SK-N-SH (cell line): ENCODE data around the gene OTUD5. TPM values are rescaled to one million over a fixed set of nuclear protein-coding genes. Genes with fewer than 3 reads are reported as not detected.

Experiments used
- CTCF ChIA-PET: fragments of 300-600, 350-600 bp; formaldehyde crosslinking; extraction: SDS; loops from one replicate; lab custom pipeline; 2021; lab: Yijun Ruan, JAX
- POLR2A ChIA-PET: fragments of 350-600 bp; sonication (Branson Sonifier 250); formaldehyde crosslinking; extraction: SDS; loops from one replicate; lab custom pipeline; 2020; ENCODE audit warnings: antibody characterized with exemption, inconsistent platforms; lab: Yijun Ruan, JAX
- DNase-seq: peaks from one replicate; pipeline ENCODE4 v3.0.0; 2012
- H2AFZ ChIP-seq: fragments of 200-600 bp; sonication (generic); 2 replicates; pipeline ENCODE4 v1.8.1; 2016; ENCODE audit warnings: antibody characterized with exemption, mild to moderate bottlenecking, low read depth
- H3F3A ChIP-seq: fragments of 200-600 bp; sonication (generic); replicated peaks from 2 replicates; pipeline ENCODE3; 2016; ENCODE audit warnings: antibody characterized with exemption, mild to moderate bottlenecking; ENCODE audit not compliant: insufficient read depth
- H3K27ac ChIP-seq, 2 experiments: fragments of 200-500 bp in 1 of 2; fragments of 200-600 bp in 1 of 2; sonication (Bioruptor generic) in 1 of 2; sonication (generic), shearing (Covaris generic) in 1 of 2; 2 replicates each; pipeline versions ENCODE4 v1.5.1 to v1.6.1; 2014 to 2016; ENCODE audit warnings: low read depth in 2 of 2, inconsistent platforms in 1 of 2, low read length in 1 of 2, mild to moderate bottlenecking in 1 of 2, mixed read lengths in 1 of 2
- H3K27me3 ChIP-seq: fragments of 200-600 bp; sonication (generic), shearing (Covaris generic); 2 replicates; pipeline ENCODE4 v1.6.1; 2016; ENCODE audit warnings: mixed run types; ENCODE audit not compliant: insufficient read depth
- H3K36me3 ChIP-seq, 2 experiments: fragments of 200-500 bp in 1 of 2; fragments of 200-600 bp in 1 of 2; sonication (Bioruptor generic) in 1 of 2; sonication (generic) in 1 of 2; replicated peaks in 1 of 2; 2 replicates each; pipeline versions ENCODE3 to v1.5.1; 2014 to 2016; ENCODE audit warnings: low read length in 1 of 2, mild to moderate bottlenecking in 1 of 2; ENCODE audit not compliant: insufficient read depth in 2 of 2, control insufficient read depth in 1 of 2
- H3K4me1 ChIP-seq, 2 experiments: fragments of 200-500 bp in 1 of 2; fragments of 200-600 bp in 1 of 2; sonication (Bioruptor generic) in 1 of 2; sonication (generic), shearing (Covaris generic) in 1 of 2; 2 replicates each; pipeline versions ENCODE4 v1.5.1 to v1.6.1; 2014 to 2016; ENCODE audit warnings: low read depth in 1 of 2, low read length in 1 of 2, mixed run types in 1 of 2; ENCODE audit not compliant: insufficient read depth in 2 of 2, control insufficient read depth in 1 of 2
- H3K4me2 ChIP-seq: fragments of 200-600 bp; sonication (generic), shearing (Covaris generic); 2 replicates; pipeline ENCODE4 v1.6.1; 2017; ENCODE audit warnings: mixed run types
- H3K4me3 ChIP-seq, 2 experiments: fragments of 200-500 bp in 1 of 2; fragments of 200-600 bp in 1 of 2; sonication (Bioruptor generic) in 1 of 2; sonication (generic), shearing (Covaris generic) in 1 of 2; 2 replicates each; pipeline versions ENCODE4 v1.5.1 to v1.8.1; 2014 to 2016; ENCODE audit warnings: low read depth in 2 of 2, inconsistent platforms in 1 of 2, low read length in 1 of 2, mild to moderate bottlenecking in 1 of 2, mixed read lengths in 1 of 2, moderate library complexity in 1 of 2
- H3K79me2 ChIP-seq: fragments of 200-600 bp; sonication (generic); 2 replicates; pipeline ENCODE4 v1.8.1; 2017; ENCODE audit warnings: mild to moderate bottlenecking; ENCODE audit not compliant: insufficient read depth
- H3K9ac ChIP-seq: fragments of 200-600 bp; sonication (generic); 2 replicates; pipeline ENCODE4 v1.6.1; 2017; ENCODE audit warnings: mixed run types
- H3K9me2 ChIP-seq: fragments of 200-600 bp; sonication (generic); 2 replicates; pipeline ENCODE4 v1.6.1; 2017; ENCODE audit warnings: mixed run types
- H3K9me3 ChIP-seq: fragments of 200-600 bp; sonication (generic); 2 replicates; pipeline ENCODE4 v1.6.1; 2017; ENCODE audit warnings: mixed run types, mild to moderate bottlenecking, moderate library complexity
- H4K20me1 ChIP-seq: fragments of 200-600 bp; sonication (generic); 2 replicates; pipeline ENCODE4 v1.6.1; 2017; ENCODE audit warnings: mild to moderate bottlenecking, mixed run types; ENCODE audit not compliant: insufficient read depth
- CHD2 ChIP-seq: fragments of 150-350 bp; IDR thresholded peaks from 2 replicates; pipeline ENCODE4 v1.6.1; 2018; ENCODE audit warnings: low read length; ENCODE audit not compliant: partially characterized antibody
- ELF1 ChIP-seq: IDR thresholded peaks from 2 replicates; pipeline ENCODE4 v1.4.0; 2012
- FOSL2 ChIP-seq: IDR thresholded peaks from 2 replicates; pipeline ENCODE4 v1.4.0; 2012; ENCODE audit warnings: low read depth, mild to moderate bottlenecking, moderate library complexity, borderline replicate concordance
- GABPA ChIP-seq: IDR thresholded peaks from 2 replicates; pipeline ENCODE4 v1.4.0; 2012; ENCODE audit warnings: low read depth, mild to moderate bottlenecking
- SMC3 ChIP-seq: IDR thresholded peaks from 2 replicates; pipeline ENCODE4 v1.6.1; 2012; ENCODE audit warnings: low read depth, low read length, improper control_type of control experiment
- TCF12 ChIP-seq: IDR thresholded peaks from 2 replicates; pipeline ENCODE4 v1.4.0; 2012
- YY1 ChIP-seq: IDR thresholded peaks from 2 replicates; pipeline ENCODE4 v1.4.0; 2012; ENCODE audit warnings: low read depth, mild to moderate bottlenecking
- WGBS: methylation state at CpG from one replicate; pipeline ENCODE4 v1.1.6; 2017; ENCODE audit warnings: low lambda C conversion rate; 5-methylcytosine and 5-hydroxymethylcytosine counted together
- polyA plus RNA-seq, 3 experiments: library from polyadenylated mRNA; depleted of rRNA; stranded (reverse); fragments of >200 nt; gene quantifications; 2 replicates each; pipeline ENCODE4 v1.2.3, GENCODE V29; 2012
- TF ChIP-seq, protein P1 (sequence below): fragments of 150-350 bp; IDR thresholded peaks from 2 replicates; pipeline ENCODE4 v1.6.1; 2016; ENCODE audit warnings: mild to moderate bottlenecking, low read depth, low read length
- TF ChIP-seq, protein P2 (sequence below): IDR thresholded peaks from 2 replicates; pipeline ENCODE4; 2012

OTUD5 gene
- polyA plus RNA-seq, 1 of the 3 experiments (the other 2 are of a cell fraction): 90.4 TPM

DNA sequence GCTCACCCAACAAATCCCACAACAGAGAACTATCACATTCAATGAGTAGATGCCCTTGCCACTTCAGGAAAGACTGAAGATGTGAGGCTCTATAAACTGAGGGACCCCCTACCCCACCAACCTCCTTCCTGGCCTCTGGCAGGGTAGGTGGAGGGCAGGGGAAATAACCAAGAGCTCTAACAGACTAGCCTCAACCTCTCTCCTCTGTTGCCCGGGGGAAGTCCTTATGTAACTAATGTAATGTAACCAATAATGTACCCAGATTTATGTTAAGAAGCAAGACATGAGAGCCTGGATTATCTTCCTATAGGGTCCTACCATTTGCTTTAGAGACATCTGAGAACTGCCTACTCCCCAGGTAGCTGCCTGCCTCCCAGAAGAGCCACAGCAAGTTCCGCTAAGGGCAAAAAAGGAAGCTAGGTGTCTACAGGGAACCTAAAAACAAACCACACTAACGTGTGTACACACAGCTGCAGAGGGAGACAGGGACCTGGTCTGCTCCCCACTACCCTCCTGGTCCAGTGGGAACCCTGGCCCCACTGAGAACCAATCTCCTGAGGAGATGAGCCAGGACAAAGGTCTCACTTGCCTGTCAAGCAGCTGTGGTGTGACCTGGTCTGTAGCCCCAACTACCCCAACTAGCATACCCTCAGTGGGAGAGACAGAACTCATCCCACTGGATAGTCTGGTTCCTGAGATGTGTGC lies 17.7 kb downstream of the OTUD5 start (continued):
- no peak for TF ChIP-seq ELF1
- TF ChIP-seq YY1: no peak
- no peak for TF ChIP-seq TCF12
- TF ChIP-seq FOSL2: no peak
- no peak for TF ChIP-seq CHD2
- TF ChIP-seq, protein P1, sequence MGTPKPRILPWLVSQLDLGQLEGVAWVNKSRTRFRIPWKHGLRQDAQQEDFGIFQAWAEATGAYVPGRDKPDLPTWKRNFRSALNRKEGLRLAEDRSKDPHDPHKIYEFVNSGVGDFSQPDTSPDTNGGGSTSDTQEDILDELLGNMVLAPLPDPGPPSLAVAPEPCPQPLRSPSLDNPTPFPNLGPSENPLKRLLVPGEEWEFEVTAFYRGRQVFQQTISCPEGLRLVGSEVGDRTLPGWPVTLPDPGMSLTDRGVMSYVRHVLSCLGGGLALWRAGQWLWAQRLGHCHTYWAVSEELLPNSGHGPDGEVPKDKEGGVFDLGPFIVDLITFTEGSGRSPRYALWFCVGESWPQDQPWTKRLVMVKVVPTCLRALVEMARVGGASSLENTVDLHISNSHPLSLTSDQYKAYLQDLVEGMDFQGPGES: no peak

GRCh38 chrX:48938721-48939425 lies 18.5 kb downstream of the OTUD5 start:
- TF ChIP-seq, protein P2, sequence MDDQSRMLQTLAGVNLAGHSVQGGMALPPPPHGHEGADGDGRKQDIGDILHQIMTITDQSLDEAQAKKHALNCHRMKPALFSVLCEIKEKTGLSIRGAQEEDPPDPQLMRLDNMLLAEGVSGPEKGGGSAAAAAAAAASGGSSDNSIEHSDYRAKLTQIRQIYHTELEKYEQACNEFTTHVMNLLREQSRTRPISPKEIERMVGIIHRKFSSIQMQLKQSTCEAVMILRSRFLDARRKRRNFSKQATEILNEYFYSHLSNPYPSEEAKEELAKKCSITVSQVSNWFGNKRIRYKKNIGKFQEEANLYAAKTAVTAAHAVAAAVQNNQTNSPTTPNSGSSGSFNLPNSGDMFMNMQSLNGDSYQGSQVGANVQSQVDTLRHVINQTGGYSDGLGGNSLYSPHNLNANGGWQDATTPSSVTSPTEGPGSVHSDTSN: no peak
- TF ChIP-seq TCF12: no peak
- Histone ChIP-seq H3K9me2 (no peaks in the 10 kb centered on the region), H3K9me3 (no peaks in the 10 kb centered on the region), H3K4me2 (no peak overlapping the region), H3K36me3 (peaks cover 16 to 48% of the 10 kb centered on the region in 2 experiments), H3K79me2 (peaks cover 51% of the 10 kb centered on the region; the same call in 1 of the 2 replicates), H3K4me3 (no peak overlapping the region), H2AFZ (no peak overlapping the region), H3K4me1 (no peaks in the 10 kb centered on the region; a peak in 1 of 4 replicates), H4K20me1 (peaks cover 77% of the 10 kb centered on the region), H3K27me3 (no peaks in the 10 kb centered on the region), H3K27ac (no peak overlapping the region), H3K9ac (no peak overlapping the region), H3F3A (no peaks in the 10 kb centered on the region)
- DNase-seq: no peak
- POLR2A ChIA-PET: no interaction called here
- CTCF ChIA-PET: interaction anchor here (2.2 to 3.5 kb wide), 2 partner anchors 7 to 11 kb away, joined by 8 to 10 read pairs; no protein-coding TSS in a partner anchor
- no CpG with 5 or more reads among the region's 1 CpG for WGBS

- 84% methylated on average over 5 of the region's 9 CpGs for WGBS
- H3K27ac ChIP-seq: no peak overlapping the region
Observed at GRCh38 chrX:48937054-48937907, 20.1 kb downstream of the OTUD5 start.

More at GRCh38 chrX:48937054-48937907, 20.1 kb downstream of the OTUD5 start:
- POLR2A ChIA-PET: no interaction called here
- Histone ChIP-seq H3K36me3 (peaks cover 19 to 39% of the 10 kb centered on the region in 2 experiments), H3K9me2 (no peaks in the 10 kb centered on the region), H3K27me3 (no peaks in the 10 kb centered on the region), H3K79me2 (peaks cover 38% of the 10 kb centered on the region; the same call in 1 of the 2 replicates), H4K20me1 (peaks cover 61% of the 10 kb centered on the region), H3K9me3 (no peaks in the 10 kb centered on the region), H2AFZ (no peak overlapping the region), H3K4me3 (no peak overlapping the region), H3F3A (no peaks in the 10 kb centered on the region), H3K9ac (no peak overlapping the region), H3K4me2 (no peak overlapping the region), H3K4me1 (no peaks in the 10 kb centered on the region)
- CTCF ChIA-PET: interaction anchor here (1.2 to 2.2 kb wide), 2 partner anchors 9 to 46 kb away, joined by 3 to 8 read pairs; no protein-coding TSS in a partner anchor
- no peak for DNase-seq
- TF ChIP-seq SMC3: no peak
- no peak for TF ChIP-seq GABPA
- TF ChIP-seq, protein P1: no peak
